Chondrocyte (in vitro differentiated cells): ENCODE measurements around the gene SC5D. TPM values are rescaled to one million over a fixed set of nuclear protein-coding genes. Genes with fewer than 3 reads are reported as not detected.

ENCODE experiments used
- DNase-seq: peaks from one replicate; pipeline ENCODE4 v3.0.0; 2021; ENCODE audit warnings: mixed read lengths, low spot score
- H3K27ac Mint-ChIP-seq: one replicate; pipeline ENCODE4 v1.8.0; 2021; ENCODE audit warnings: mild to moderate bottlenecking, moderate library complexity, mixed read lengths; ENCODE audit not compliant: unreplicated experiment
- H3K27me3 Mint-ChIP-seq: 2 replicates; pipeline ENCODE4 v1.8.0; 2021; ENCODE audit warnings: low read depth, mixed read lengths
- H3K36me3 Mint-ChIP-seq: 2 replicates; pipeline ENCODE4 v1.8.0; 2021; ENCODE audit warnings: low read depth, mixed read lengths
- H3K4me1 Mint-ChIP-seq: 2 replicates; pipeline ENCODE4 v1.8.0; 2021; ENCODE audit warnings: low read depth, mild to moderate bottlenecking, mixed read lengths
- H3K4me3 Mint-ChIP-seq: one replicate; pipeline ENCODE4 v1.8.0; 2021; ENCODE audit warnings: mild to moderate bottlenecking, moderate library complexity, mixed read lengths; ENCODE audit not compliant: unreplicated experiment
- H3K9me3 Mint-ChIP-seq: 2 replicates; pipeline ENCODE4 v1.8.0; 2021; ENCODE audit warnings: low read depth, mixed read lengths
- CTCF ChIP-seq: fragments of 200-600 bp; sonication (generic); IDR thresholded peaks from 2 replicates; pipeline ENCODE4 v1.5.0; 2021; ENCODE audit warnings: antibody characterized with exemption, mild to moderate bottlenecking, moderate library complexity
- long read RNA-seq: library from polyadenylated mRNA; stranded (forward); transcript quantifications from one replicate; pipeline ENCODE4 v2.0.0, GENCODE V29; 2021
- total RNA-seq: library from RNA; stranded (reverse); gene quantifications from 3 replicates; pipeline ENCODE4 v1.2.1, GENCODE V29; 2021

The SC5D gene
- total RNA-seq = 38.9 to 53.4 TPM (median 47.6 TPM) in 3 replicates
- long read RNA-seq, transcript SC5D-201 (5 exons, 2,456 nt) = major isoform, 82 of 89 reads
- long read RNA-seq, partial matches to known transcripts = 0 of 89 reads
- long read RNA-seq, other reads (novel, unspliced or antisense) = 2 of 89 reads

GRCh38 chr11:121292495-121293287, at the start of gene SC5D:
Gene SC5D (plus strand): TSS chr11:121292771. CDS start chr11:121303376, 10,605 bp downstream.
- Mint-ChIP-seq H3K27me3 (peaks cover 2% of the 10 kb centered on the region), H3K4me3 (peak within 1 kb of the TSS; percentile 82), H3K4me1 (peaks cover 37% of the 10 kb centered on the region), H3K36me3 (no peaks in the 10 kb centered on the region), H3K9me3 (no peaks in the 10 kb centered on the region), H3K27ac (peak within 1 kb of the TSS; percentile 93)
- peak; percentile 32 for TF ChIP-seq CTCF
- peak; percentile 96 for DNase-seq

GRCh38 chr11:121244884-121245283, 47.7 kb upstream of the SC5D start:
- H3K4me1 Mint-ChIP-seq = peaks cover 7% of the 10 kb centered on the region
- no peaks in the 10 kb centered on the region for H3K9me3 Mint-ChIP-seq
- no peak overlapping the region for H3K4me3 Mint-ChIP-seq
- no peak overlapping the region for H3K27ac Mint-ChIP-seq
- DNase-seq = no peak
- H3K27me3 Mint-ChIP-seq = peaks cover 13% of the 10 kb centered on the region
- H3K36me3 Mint-ChIP-seq = no peaks in the 10 kb centered on the region
- TF ChIP-seq CTCF = no peak

GRCh38 chr11:121246021-121246768, 46.4 kb upstream of the SC5D start:
- no peak for TF ChIP-seq CTCF
- H3K4me3 Mint-ChIP-seq = no peak overlapping the region
- DNase-seq = no peak
- peaks cover 11% of the 10 kb centered on the region for H3K27me3 Mint-ChIP-seq
- H3K36me3 Mint-ChIP-seq = no peaks in the 10 kb centered on the region
- no peak overlapping the region for H3K27ac Mint-ChIP-seq
- peaks cover 3% of the 10 kb centered on the region for H3K4me1 Mint-ChIP-seq
- no peaks in the 10 kb centered on the region for H3K9me3 Mint-ChIP-seq

- no peak overlapping the region for H3K4me3 Mint-ChIP-seq
- no peak for DNase-seq
- TF ChIP-seq CTCF = no peak
- no peak overlapping the region for H3K27ac Mint-ChIP-seq
- H3K9me3 Mint-ChIP-seq = no peaks in the 10 kb centered on the region
- no peaks in the 10 kb centered on the region for H3K36me3 Mint-ChIP-seq
- peaks cover 3% of the 10 kb centered on the region for H3K4me1 Mint-ChIP-seq
- H3K27me3 Mint-ChIP-seq = peaks cover 11% of the 10 kb centered on the region
Observed at GRCh38 chr11:121246769-121247035, 45.9 kb upstream of the SC5D start.

- Mint-ChIP-seq H3K4me3 (no peak overlapping the region), H3K27ac (no peak overlapping the region), H3K27me3 (peaks cover 6% of the 10 kb centered on the region)
Observed at GRCh38 chr11:121248496-121248895, 44.1 kb upstream of the SC5D start.

More at GRCh38 chr11:121248496-121248895, 44.1 kb upstream of the SC5D start:
- TF ChIP-seq CTCF = no peak
- no peaks in the 10 kb centered on the region for H3K9me3 Mint-ChIP-seq
- peaks cover 3% of the 10 kb centered on the region for H3K4me1 Mint-ChIP-seq
- no peak for DNase-seq
- no peaks in the 10 kb centered on the region for H3K36me3 Mint-ChIP-seq
